ENCODE results near the gene TMEM132D.

DNA sequence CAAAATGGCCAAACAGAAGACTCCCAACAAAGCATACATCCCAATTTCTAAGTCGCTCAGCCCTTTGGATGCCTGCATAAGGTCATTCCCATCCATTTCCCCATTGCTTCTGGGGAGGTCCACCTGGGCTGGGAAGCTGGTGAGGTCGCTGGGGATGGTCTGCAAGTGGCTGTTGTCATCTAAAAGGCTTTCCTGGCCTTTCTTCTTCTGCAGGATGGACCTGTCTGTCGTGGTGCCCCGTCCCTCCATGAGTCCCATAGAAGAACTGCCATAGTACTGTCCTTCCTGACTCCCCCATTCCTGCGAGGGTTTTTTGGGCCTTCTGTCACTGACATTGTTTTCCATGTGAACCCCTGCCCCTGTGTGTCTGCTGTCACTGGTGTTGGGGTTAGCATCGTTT, 829.4 kb downstream of the TMEM132D start:
- TF ChIP-seq, protein P1, sequence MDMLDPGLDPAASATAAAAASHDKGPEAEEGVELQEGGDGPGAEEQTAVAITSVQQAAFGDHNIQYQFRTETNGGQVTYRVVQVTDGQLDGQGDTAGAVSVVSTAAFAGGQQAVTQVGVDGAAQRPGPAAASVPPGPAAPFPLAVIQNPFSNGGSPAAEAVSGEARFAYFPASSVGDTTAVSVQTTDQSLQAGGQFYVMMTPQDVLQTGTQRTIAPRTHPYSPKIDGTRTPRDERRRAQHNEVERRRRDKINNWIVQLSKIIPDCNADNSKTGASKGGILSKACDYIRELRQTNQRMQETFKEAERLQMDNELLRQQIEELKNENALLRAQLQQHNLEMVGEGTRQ (IDR thresholded peaks at IDR 0.05; ENCODE audit: low read depth, low read length), result no peak
- TF ChIP-seq RAD21 (IDR thresholded peaks at IDR 0.05; ENCODE audit: low read length), result no peak
- no peak for TF ChIP-seq MAFK (IDR thresholded peaks at IDR 0.05; ENCODE audit: low read depth, low read length)
- TF ChIP-seq, protein P2, sequence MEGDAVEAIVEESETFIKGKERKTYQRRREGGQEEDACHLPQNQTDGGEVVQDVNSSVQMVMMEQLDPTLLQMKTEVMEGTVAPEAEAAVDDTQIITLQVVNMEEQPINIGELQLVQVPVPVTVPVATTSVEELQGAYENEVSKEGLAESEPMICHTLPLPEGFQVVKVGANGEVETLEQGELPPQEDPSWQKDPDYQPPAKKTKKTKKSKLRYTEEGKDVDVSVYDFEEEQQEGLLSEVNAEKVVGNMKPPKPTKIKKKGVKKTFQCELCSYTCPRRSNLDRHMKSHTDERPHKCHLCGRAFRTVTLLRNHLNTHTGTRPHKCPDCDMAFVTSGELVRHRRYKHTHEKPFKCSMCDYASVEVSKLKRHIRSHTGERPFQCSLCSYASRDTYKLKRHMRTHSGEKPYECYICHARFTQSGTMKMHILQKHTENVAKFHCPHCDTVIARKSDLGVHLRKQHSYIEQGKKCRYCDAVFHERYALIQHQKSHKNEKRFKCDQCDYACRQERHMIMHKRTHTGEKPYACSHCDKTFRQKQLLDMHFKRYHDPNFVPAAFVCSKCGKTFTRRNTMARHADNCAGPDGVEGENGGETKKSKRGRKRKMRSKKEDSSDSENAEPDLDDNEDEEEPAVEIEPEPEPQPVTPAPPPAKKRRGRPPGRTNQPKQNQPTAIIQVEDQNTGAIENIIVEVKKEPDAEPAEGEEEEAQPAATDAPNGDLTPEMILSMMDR (conservative IDR thresholded peaks at IDR 0.05; ENCODE audit: low read depth, low read length), result no peak
- no peak for TF ChIP-seq POLR2A (IDR thresholded peaks at IDR 0.05; ENCODE audit: low read depth, low read length)
- TF ChIP-seq SMC3 (IDR thresholded peaks at IDR 0.05; ENCODE audit: low read depth, low read length), result no peak
